HEK293 (cell line): ENCODE results near the gene GGNBP2.

Experiments used
- CTCF ChIA-PET: fragments of 350-600 bp; formaldehyde crosslinking; extraction: SDS; loops from one replicate; lab custom pipeline; 2021; ENCODE audit warnings: antibody characterized with exemption; lab: Yijun Ruan, JAX
- POLR2A ChIA-PET: fragments of 300-600 bp; formaldehyde crosslinking; extraction: SDS; loops from one replicate; lab custom pipeline; 2020; ENCODE audit warnings: antibody characterized with exemption, inconsistent platforms; lab: Yijun Ruan, JAX
- H3K27ac ChIP-seq: fragments of 200-500 bp; sonication (Bioruptor generic); 2 replicates; pipeline ENCODE4 v1.5.1; 2014; ENCODE audit warnings: low read depth, low read length, control low read depth, inconsistent platforms; ENCODE audit errors: extremely low read depth
- H3K36me3 ChIP-seq, 2 experiments: fragments of 200-500 bp in 1 of 2; sonication (Bioruptor generic) in 1 of 2; 1 replicate in 1 of 2; 2 replicates in 1 of 2; pipeline ENCODE4 v1.5.1; 2014 to 2017; ENCODE audit warnings: inconsistent platforms in 2 of 2, low read length in 2 of 2; ENCODE audit not compliant: control insufficient read depth in 2 of 2, insufficient read depth in 1 of 2
- H3K4me1 ChIP-seq: fragments of 200-500 bp; sonication (Bioruptor generic); 2 replicates; pipeline ENCODE4 v1.5.1; 2014; ENCODE audit warnings: mild to moderate bottlenecking, low read length, inconsistent platforms; ENCODE audit not compliant: control insufficient read depth, insufficient read depth
- H3K4me3 ChIP-seq: 2 replicates; pipeline ENCODE4 v1.5.1; 2011; ENCODE audit warnings: low read depth, mild to moderate bottlenecking, control low read depth, low read length, moderate library complexity
- H3K9me3 ChIP-seq: fragments of 200-500 bp; sonication (Bioruptor generic); 2 replicates; pipeline ENCODE4 v1.5.1; 2014; ENCODE audit warnings: low read depth, low read length, inconsistent platforms; ENCODE audit not compliant: control insufficient read depth, insufficient read depth
- FEZF1 ChIP-seq: fragments of 450-650 bp; formaldehyde crosslinking; IDR thresholded peaks from 2 replicates; pipeline ENCODE4 v1.5.1; 2016; ENCODE audit warnings: missing biosample characterization, missing genetic modification characterization
- MEIS1 ChIP-seq: sonication (generic); formaldehyde crosslinking; IDR thresholded peaks from 2 replicates; pipeline ENCODE4 v1.8.1; 2022; ENCODE audit warnings: missing genetic modification reagents, mild to moderate bottlenecking, borderline replicate concordance
- MZF1 ChIP-seq: fragments of 450-650 bp; formaldehyde crosslinking; IDR thresholded peaks from 2 replicates; pipeline ENCODE4 v1.5.1; 2017; ENCODE audit warnings: missing biosample characterization, missing genetic modification characterization, borderline replicate concordance
- SALL2 ChIP-seq: fragments of 450-650 bp; formaldehyde crosslinking; IDR thresholded peaks from 2 replicates; pipeline ENCODE4 v1.5.0; 2017; ENCODE audit warnings: missing biosample characterization, mild to moderate bottlenecking, missing genetic modification characterization, borderline replicate concordance
- WT1 ChIP-seq: fragments of 450-650 bp; formaldehyde crosslinking; IDR thresholded peaks from 2 replicates; pipeline ENCODE4 v1.5.1; 2016; ENCODE audit warnings: missing biosample characterization, missing genetic modification characterization
- ZBTB10 ChIP-seq: fragments of 450-650 bp; formaldehyde crosslinking; IDR thresholded peaks from 2 replicates; pipeline ENCODE4 v1.5.1; 2016; ENCODE audit warnings: missing biosample characterization, missing genetic modification characterization
- ZNF140 ChIP-seq: fragments of 450-650 bp; formaldehyde crosslinking; IDR thresholded peaks from 2 replicates; pipeline ENCODE4 v1.5.1; 2016; ENCODE audit warnings: missing biosample characterization, missing genetic modification characterization
- ZNF366 ChIP-seq: fragments of 450-650 bp; formaldehyde crosslinking; conservative IDR thresholded peaks from 2 replicates; pipeline ENCODE4 v1.5.1; 2016; ENCODE audit warnings: missing biosample characterization, missing genetic modification characterization
- ZNF394 ChIP-seq: fragments of 450-650 bp; formaldehyde crosslinking; IDR thresholded peaks from 2 replicates; pipeline ENCODE4 v1.5.1; 2016; ENCODE audit warnings: missing biosample characterization, missing genetic modification characterization, mild to moderate bottlenecking, moderate library complexity, borderline replicate concordance
- ZNF510 ChIP-seq: fragments of 450-650 bp; formaldehyde crosslinking; IDR thresholded peaks from 2 replicates; pipeline ENCODE4 v1.5.1; 2018; ENCODE audit warnings: mild to moderate bottlenecking, missing genetic modification characterization, missing biosample characterization; ENCODE audit not compliant: insufficient replicate concordance
- ZNF654 ChIP-seq: fragments of 450-650 bp; formaldehyde crosslinking; IDR thresholded peaks from 2 replicates; pipeline ENCODE4 v1.5.1; 2016; ENCODE audit warnings: low read depth, missing biosample characterization, missing genetic modification characterization
- ZNF677 ChIP-seq: fragments of 450-650 bp; IDR thresholded peaks from 2 replicates; pipeline ENCODE4 v1.5.0; 2018; ENCODE audit warnings: missing biosample characterization, mild to moderate bottlenecking, missing genetic modification characterization, moderate library complexity
- ZNF704 ChIP-seq: fragments of 450-650 bp; formaldehyde crosslinking; IDR thresholded peaks from 2 replicates; pipeline ENCODE4 v1.5.1; 2016; ENCODE audit warnings: missing biosample characterization, missing genetic modification characterization
- ZNF747 ChIP-seq: fragments of 450-650 bp; formaldehyde crosslinking; IDR thresholded peaks from 2 replicates; pipeline ENCODE4 v1.5.1; 2016; ENCODE audit warnings: missing biosample characterization, missing genetic modification characterization
- ZNF776 ChIP-seq: fragments of 450-650 bp; formaldehyde crosslinking; IDR thresholded peaks from 2 replicates; pipeline ENCODE4 v1.5.0; 2017; ENCODE audit warnings: missing biosample characterization, missing genetic modification characterization, borderline replicate concordance
- ZNF777 ChIP-seq: fragments of 450-650 bp; formaldehyde crosslinking; IDR thresholded peaks from 2 replicates; pipeline ENCODE4 v1.5.1; 2017; ENCODE audit warnings: missing biosample characterization, missing genetic modification characterization, borderline replicate concordance
- ZNF785 ChIP-seq: fragments of 450-650 bp; formaldehyde crosslinking; IDR thresholded peaks from 2 replicates; pipeline ENCODE4 v1.5.1; 2016; ENCODE audit warnings: missing biosample characterization, missing genetic modification characterization
- ZNF792 ChIP-seq: fragments of 450-650 bp; formaldehyde crosslinking; IDR thresholded peaks from 2 replicates; pipeline ENCODE4 v1.5.1; 2016; ENCODE audit warnings: missing biosample characterization, missing genetic modification characterization
- TF ChIP-seq, protein P1 (sequence below): fragments of 450-650 bp; formaldehyde crosslinking; IDR thresholded peaks from 2 replicates; pipeline ENCODE4 v1.5.1; 2017; ENCODE audit warnings: missing biosample characterization, missing genetic modification characterization

GGNBP2 gene

GRCh38 chr17:36614933-36615332, 70.2 kb downstream of the GGNBP2 start:
- Histone ChIP-seq H3K36me3 (no peaks in the 10 kb centered on the region; a peak in 1 of 3 replicates), H3K4me3 (no peak overlapping the region), H3K27ac (no peak overlapping the region), H3K4me1 (no peaks in the 10 kb centered on the region; the same call in 1 of the 2 replicates), H3K9me3 (no peaks in the 10 kb centered on the region)
- TF ChIP-seq ZNF394 (tag by site-specific recombination) (no peak), ZNF654 (tag by site-specific recombination) (no peak), SALL2 (tag by site-specific recombination) (no peak), MEIS1 (CRISPR knock-in tag) (no peak), ZNF366 (no peak), FEZF1 (tag by site-specific recombination) (no peak), MZF1 (tag by site-specific recombination) (no peak), ZNF510 (no peak), ZNF777 (no peak), ZNF140 (tag by site-specific recombination) (no peak), ZBTB10 (tag by site-specific recombination) (no peak), ZNF792 (no peak), WT1 (tag by site-specific recombination) (no peak), ZNF677 (no peak), ZNF747 (tag by site-specific recombination) (no peak), ZNF785 (tag by site-specific recombination) (no peak), ZNF704 (tag by site-specific recombination) (no peak), ZNF776 (tag by site-specific recombination) (no peak)
- TF ChIP-seq, protein P1, sequence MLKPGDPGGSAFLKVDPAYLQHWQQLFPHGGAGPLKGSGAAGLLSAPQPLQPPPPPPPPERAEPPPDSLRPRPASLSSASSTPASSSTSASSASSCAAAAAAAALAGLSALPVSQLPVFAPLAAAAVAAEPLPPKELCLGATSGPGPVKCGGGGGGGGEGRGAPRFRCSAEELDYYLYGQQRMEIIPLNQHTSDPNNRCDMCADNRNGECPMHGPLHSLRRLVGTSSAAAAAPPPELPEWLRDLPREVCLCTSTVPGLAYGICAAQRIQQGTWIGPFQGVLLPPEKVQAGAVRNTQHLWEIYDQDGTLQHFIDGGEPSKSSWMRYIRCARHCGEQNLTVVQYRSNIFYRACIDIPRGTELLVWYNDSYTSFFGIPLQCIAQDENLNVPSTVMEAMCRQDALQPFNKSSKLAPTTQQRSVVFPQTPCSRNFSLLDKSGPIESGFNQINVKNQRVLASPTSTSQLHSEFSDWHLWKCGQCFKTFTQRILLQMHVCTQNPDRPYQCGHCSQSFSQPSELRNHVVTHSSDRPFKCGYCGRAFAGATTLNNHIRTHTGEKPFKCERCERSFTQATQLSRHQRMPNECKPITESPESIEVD = no peak
- ChIA-PET POLR2A (interaction anchor here (1.4 to 1.5 kb wide), 2 partner anchors 11 to 12 kb away, joined by 4 read pairs; no protein-coding TSS in a partner anchor), CTCF (interaction anchor here (1.0 to 3.0 kb wide), 4 partner anchors 10 to 14 kb away, joined by 4 to 14 read pairs (median 4); partner anchors contain the start of gene MRM1)
